GM19351 (cell line): ENCODE measurements around the gene MRRF.
"Not testable (repeated sequence)": the region's sequence is repeated elsewhere in the genome, so short reads cannot be mapped to it uniquely, and the experiment has no call there.

Source experiments
- ATAC-seq: cut with Tn5 transposase; IDR thresholded peaks from one replicate; pipeline ENCODE4 v1.9.1; 2021; ENCODE audit warnings: mild to moderate bottlenecking, moderate library complexity; ENCODE audit not compliant: unreplicated experiment

MRRF gene

GRCh38 chr9:122327175-122327574 is 62.5 kb downstream of the MRRF start:
- ATAC-seq = no peak

GRCh38 chr9:122329597-122329996 is 64.9 kb downstream of the MRRF start:
- ATAC-seq = no peak

- ATAC-seq = not testable (repeated sequence)
Measured at GRCh38 chr9:122330466-122330865, 65.8 kb downstream of the MRRF start.

- ATAC-seq = no peak
Measured at GRCh38 chr9:122331523-122331927, 66.8 kb downstream of the MRRF start.

GRCh38 chr9:122332083-122332482 is 67.4 kb downstream of the MRRF start:
- ATAC-seq = no peak

GRCh38 chr9:122332644-122333043 is 68.0 kb downstream of the MRRF start:
- no peak for ATAC-seq

GRCh38 chr9:122333169-122333808 is 68.6 kb downstream of the MRRF start:
- ATAC-seq = no peak

- no peak for ATAC-seq
Measured at GRCh38 chr9:122334916-122335315, 70.2 kb downstream of the MRRF start.

- ATAC-seq = no peak
Measured at GRCh38 chr9:122336189-122336588, 71.5 kb downstream of the MRRF start.

GRCh38 chr9:122336866-122337555 is 72.3 kb downstream of the MRRF start:
- ATAC-seq = no peak

- no peak for ATAC-seq
Measured at GRCh38 chr9:122337556-122337929, 72.9 kb downstream of the MRRF start.

GRCh38 chr9:122338536-122338935 is 73.9 kb downstream of the MRRF start:
- ATAC-seq = no peak

GRCh38 chr9:122338994-122339393 is 74.3 kb downstream of the MRRF start:
- ATAC-seq = no peak

GRCh38 chr9:122339579-122339978 is 74.9 kb downstream of the MRRF start:
- no peak for ATAC-seq

- no peak for ATAC-seq
Measured at GRCh38 chr9:122340161-122340560, 75.5 kb downstream of the MRRF start.

- no peak for ATAC-seq
Measured at GRCh38 chr9:122342323-122343050, 77.8 kb downstream of the MRRF start.

- no peak for ATAC-seq
Measured at GRCh38 chr9:122346478-122347347, 82.0 kb downstream of the MRRF start.

- ATAC-seq = no peak
Measured at GRCh38 chr9:122347348-122348287, 82.9 kb downstream of the MRRF start.

GRCh38 chr9:122348288-122348777 is 83.7 kb downstream of the MRRF start:
- no peak for ATAC-seq

- ATAC-seq = no peak
Measured at GRCh38 chr9:122348791-122349190, 84.1 kb downstream of the MRRF start.
